ENCODE results near the gene GRIN1.

Gene GRIN1

GRCh38 chr9:137198051-137198901 lies 59.3 kb downstream of the GRIN1 start:
- DNase-seq, result no peak

- DNase-seq, result no peak
Measured at GRCh38 chr9:137198902-137199283, 59.9 kb downstream of the GRIN1 start.

- DNase-seq, result no peak
Measured at GRCh38 chr9:137199411-137200121, 60.6 kb downstream of the GRIN1 start.

- peak; percentile 97 to 98 for DNase-seq
Measured at GRCh38 chr9:137200311-137201204, 61.6 kb downstream of the GRIN1 start, which contains the start of gene TPRN. TPRN (minus strand) TSS chr9:137200741; CDS start chr9:137200711, 30 bp downstream.

- no peak for DNase-seq
Measured at GRCh38 chr9:137201205-137201868, 62.4 kb downstream of the GRIN1 start.

- DNase-seq, result no peak
Measured at GRCh38 chr9:137202966-137203365, 64.0 kb downstream of the GRIN1 start.

- no peak for DNase-seq
Measured at GRCh38 chr9:137204731-137205125, 65.8 kb downstream of the GRIN1 start.

GRCh38 chr9:137205126-137206069 lies 66.4 kb downstream of the GRIN1 start, which contains the start of the genes NDOR1 and TMEM203:
NDOR1 (plus strand) TSS chr9:137205700; CDS start chr9:137205778, 78 bp downstream.
TMEM203 (minus strand) TSS chr9:137205648; CDS start chr9:137205414, 234 bp downstream.
- peak; percentile 79 to 83 for DNase-seq

- DNase-seq, result no peak
Measured at GRCh38 chr9:137206602-137207001, 67.6 kb downstream of the GRIN1 start.

GRCh38 chr9:137211532-137211931 lies 72.6 kb downstream of the GRIN1 start:
- no peak for DNase-seq

GRCh38 chr9:137212520-137212919 lies 73.6 kb downstream of the GRIN1 start:
- DNase-seq, result no peak

GRCh38 chr9:137213160-137214060 lies 74.5 kb downstream of the GRIN1 start:
- DNase-seq, result no peak

GRCh38 chr9:137214620-137215019 lies 75.7 kb downstream of the GRIN1 start:
- no peak for DNase-seq

GRCh38 chr9:137215196-137215986 lies 76.4 kb downstream of the GRIN1 start:
- no peak for DNase-seq

- no peak for DNase-seq
Measured at GRCh38 chr9:137216188-137216965, 77.4 kb downstream of the GRIN1 start.

- peak; percentile 74 to 76 for DNase-seq
Measured at GRCh38 chr9:137217276-137218211, 78.6 kb downstream of the GRIN1 start.

- DNase-seq, result no peak
Measured at GRCh38 chr9:137218212-137218753, 79.3 kb downstream of the GRIN1 start.
